GM08714 (cell line): ENCODE data around the gene LINC01488.

Experiments used
- H3K4me3 ChIP-seq: fragments of 200-500 bp; sonication (Bioruptor generic); 2 replicates; pipeline ENCODE4 v1.5.1; 2014; ENCODE audit warnings: mild to moderate bottlenecking, low read length, inconsistent platforms
- ZNF274 ChIP-seq: IDR thresholded peaks from 2 replicates; pipeline ENCODE4 v1.6.1; 2012; ENCODE audit warnings: mild to moderate bottlenecking, low read depth, low read length

Gene LINC01488

DNA sequence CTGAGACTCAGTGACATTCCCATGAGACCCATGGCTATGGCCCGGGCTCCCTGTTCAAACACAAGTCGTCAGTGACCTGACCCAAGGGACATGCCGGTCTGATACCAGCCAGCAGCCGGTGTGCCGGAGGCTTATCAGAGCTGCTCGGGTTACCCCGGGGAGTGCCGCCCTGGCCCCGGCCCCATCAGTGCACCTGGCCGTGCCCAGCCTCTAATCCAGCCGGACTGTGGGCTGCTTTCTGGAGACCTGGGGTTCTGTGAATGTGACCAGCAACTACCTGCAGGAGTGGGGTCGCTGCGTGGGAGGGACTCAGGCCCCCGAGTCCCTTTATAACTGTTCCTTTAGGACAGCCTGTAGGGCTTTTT lies 52.7 kb downstream of the LINC01488 start:
- TF ChIP-seq ZNF274: no peak
- no peak overlapping the region for H3K4me3 ChIP-seq

DNA sequence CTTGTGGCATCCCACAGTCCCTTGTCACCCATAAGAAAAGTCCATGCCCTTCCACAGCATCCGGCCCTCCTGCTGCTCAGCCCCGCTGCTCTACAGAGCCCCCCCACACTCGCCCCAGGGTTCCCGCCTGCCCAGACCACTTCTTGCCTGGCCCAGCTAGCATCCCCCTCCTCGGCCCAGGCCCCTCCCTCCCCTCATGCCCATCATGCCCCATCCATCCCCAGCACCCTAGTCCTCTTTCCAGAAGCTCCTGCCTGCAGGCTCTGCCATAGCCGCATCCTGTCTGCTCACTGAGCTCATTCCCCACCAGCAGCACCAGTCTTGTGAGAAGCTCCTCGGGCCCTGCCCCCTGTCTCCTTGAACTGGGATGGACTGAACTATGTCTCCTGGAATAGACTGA lies 54.4 kb downstream of the LINC01488 start:
- no peak overlapping the region for H3K4me3 ChIP-seq
- no peak for TF ChIP-seq ZNF274

DNA sequence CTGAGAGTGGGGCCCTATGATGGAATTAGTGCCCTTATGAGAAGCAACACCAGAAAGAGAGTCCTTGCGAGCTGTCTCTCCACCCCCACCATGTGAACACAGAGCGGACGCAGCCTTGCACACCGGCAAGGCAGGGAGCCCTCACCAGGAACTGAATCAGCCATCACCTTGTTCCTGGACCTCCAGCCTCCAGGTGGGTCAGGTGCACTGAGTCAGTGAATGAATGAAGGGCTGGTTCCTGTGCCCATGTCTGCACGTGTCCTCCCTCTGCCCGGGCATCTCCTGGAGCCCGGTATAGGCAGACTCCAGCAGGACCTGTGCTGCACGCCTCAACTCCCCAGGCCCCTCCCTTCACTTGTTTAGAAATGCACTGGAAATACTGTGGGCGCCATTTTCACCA lies 54.9 kb downstream of the LINC01488 start:
- H3K4me3 ChIP-seq: no peak overlapping the region
- TF ChIP-seq ZNF274: no peak

DNA sequence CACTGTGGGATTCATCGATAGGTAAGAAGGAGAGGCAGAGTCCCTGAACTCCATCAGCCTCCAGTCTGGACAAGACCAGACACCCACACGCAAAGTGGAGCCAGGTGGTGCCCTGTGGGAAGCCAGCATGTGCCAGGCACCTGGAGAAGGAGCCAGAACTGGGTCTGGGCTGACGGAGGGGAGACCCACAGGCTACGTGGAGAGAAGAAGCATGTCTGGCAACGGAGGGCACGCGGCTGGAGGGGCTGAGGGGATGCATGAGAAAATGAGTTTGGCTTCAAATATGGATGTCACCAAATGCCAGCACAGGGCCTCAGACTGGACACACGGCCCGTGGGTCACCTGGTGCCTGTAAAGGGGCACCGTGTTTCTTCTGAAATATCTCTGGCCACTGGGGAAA lies 55.7 kb downstream of the LINC01488 start:
- no peak for TF ChIP-seq ZNF274
- no peak overlapping the region for H3K4me3 ChIP-seq

DNA sequence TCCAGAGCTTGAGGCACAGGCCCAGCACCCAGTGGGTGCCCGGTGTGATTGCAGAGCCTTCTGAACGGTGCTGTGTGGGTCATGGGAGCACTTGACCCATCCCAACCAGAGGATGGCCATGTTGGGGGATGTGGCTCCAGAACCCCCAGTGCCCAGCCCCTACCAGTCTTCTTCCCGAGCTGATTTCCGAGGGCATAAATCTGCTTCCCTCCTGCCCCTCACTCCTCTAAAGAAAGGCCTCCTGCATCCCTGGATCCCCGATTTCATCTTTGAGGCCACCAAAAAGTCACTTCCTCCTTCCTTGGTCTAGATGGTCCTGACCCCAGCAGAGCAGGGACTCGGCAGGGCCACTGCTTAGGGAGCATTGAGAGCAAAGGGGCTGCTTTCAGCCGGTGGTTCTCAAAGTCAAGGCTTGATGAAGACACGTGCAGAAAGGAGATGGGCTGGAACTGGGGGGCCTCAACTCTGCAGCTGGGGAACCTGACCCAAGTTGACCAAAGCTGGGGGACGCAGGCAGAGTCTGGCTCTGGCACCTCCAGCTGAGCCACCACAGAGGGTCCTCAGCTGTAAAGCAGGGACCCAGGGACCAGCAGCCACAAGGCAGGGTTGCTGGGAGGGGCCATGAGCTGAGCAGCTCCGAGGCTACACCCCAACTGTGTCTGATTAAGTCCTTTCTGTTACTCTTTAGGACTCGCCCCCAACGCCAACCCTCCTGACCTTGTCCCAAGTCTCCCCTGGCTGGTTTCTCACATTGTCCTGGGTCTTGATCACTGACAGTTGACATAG lies 56.6 kb downstream of the LINC01488 start:
- H3K4me3 ChIP-seq: no peak overlapping the region
- TF ChIP-seq ZNF274: no peak

DNA sequence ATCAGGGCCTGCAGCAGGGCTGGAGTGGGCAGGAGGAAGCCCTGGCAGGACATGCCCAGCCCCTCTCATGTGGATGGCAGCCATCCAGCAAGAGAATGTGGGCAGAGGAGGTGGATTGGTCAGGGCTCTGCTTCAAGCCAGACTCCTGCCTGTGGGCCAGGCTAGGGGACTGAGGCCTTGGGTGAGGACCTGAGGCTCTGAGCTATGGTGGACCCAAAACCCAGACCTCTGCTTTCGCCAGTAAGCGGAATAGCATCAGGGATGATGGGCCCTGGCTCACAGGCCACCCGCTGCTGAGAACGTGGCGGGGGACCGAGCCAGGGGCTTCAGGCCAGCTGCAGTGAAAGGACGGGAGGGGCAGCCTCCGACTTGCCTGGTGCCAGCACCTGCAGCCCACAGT lies 57.4 kb downstream of the LINC01488 start:
- no peak for TF ChIP-seq ZNF274
- H3K4me3 ChIP-seq: no peak overlapping the region

DNA sequence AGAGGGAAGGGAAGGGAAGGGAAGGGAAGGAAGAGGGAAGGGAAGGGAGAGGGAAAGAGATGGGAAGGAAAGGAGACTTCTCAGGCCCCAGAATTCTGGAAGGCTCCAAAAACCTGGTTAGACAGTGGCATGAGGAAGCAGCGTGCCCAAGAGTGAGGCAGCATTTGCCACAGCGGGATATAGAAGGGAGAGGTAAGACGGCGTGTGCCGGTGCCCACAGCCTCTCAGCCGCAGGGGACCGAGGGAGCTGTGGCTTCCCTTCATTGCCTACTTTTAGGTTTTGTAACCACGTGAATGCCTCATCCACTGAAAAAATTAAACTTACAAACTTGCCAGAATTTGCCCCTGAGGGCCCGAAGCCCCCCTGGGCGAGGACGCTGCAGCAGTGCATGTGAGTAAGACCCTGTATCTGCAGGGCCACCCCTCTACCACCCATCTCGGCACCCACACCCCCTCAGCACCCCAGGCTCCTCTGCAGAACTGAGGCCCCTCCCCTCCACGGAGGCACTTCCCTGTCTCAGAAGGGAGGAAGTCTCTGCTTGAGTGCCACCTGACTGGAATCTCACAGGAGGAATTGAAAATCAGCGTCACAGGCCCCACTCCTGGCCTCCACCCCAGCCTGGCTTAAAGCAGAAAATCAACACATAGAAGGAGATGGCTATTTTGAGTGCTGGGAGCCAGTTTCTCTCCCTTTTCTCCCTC lies 58.1 kb downstream of the LINC01488 start:
- no peak for TF ChIP-seq ZNF274
- H3K4me3 ChIP-seq: no peak overlapping the region

DNA sequence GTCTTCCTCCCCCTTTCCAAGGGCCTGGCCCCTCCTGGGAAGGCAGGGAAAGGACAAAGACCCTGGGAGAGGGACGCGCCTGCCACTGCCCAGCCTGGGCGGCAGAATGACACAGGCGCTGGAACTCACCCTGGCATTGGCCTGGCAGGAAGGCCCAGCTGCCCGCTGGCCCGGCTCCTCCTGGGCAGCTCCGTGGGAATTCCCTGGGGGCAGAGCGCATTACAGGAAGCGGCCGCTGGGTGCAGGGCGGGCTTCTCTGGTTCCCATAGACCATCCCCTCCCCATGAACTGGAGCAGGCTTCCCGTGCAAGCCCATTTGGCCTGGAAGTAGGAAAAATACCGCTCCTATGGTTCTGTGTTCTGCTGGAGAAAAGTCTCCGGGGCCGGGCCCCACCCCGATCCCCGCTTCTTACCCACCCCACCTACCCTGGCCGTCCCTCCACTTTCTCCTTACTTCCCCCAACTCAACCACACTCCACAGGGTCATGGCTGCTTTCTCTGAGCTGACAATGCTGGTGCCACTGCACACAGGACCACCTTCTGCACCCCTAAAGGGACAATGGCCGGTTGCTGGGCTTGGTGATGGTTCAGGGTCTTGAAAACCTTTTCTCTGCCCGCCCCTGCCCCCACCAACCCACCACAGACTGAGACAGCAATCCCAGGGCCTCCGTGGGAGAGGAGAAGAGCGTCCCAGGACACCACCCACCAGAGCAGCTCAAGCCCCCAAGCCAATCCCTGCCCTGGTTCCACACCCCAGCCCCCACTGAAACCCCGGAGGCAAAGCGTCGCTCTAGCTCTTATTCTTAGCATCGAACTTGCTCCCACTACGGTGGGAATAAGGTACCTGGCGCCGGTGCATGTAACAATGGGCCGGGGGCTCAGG lies 58.9 kb downstream of the LINC01488 start:
- H3K4me3 ChIP-seq: no peak overlapping the region
- TF ChIP-seq ZNF274: no peak

DNA sequence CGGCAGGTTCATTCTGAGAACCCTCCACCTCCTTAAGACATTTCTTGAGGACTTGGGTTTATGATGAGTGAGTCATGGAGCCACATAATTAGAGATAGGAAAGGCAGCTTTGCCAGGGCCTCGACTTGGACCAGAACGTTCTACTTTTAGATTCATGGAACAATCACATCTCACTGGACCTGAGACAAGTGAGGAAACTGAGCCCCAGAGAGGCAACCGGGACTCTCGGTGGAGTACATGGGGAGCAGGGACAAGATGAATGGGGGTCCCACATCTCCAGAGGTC lies 59.5 kb downstream of the LINC01488 start:
- TF ChIP-seq ZNF274: no peak
- no peak overlapping the region for H3K4me3 ChIP-seq

DNA sequence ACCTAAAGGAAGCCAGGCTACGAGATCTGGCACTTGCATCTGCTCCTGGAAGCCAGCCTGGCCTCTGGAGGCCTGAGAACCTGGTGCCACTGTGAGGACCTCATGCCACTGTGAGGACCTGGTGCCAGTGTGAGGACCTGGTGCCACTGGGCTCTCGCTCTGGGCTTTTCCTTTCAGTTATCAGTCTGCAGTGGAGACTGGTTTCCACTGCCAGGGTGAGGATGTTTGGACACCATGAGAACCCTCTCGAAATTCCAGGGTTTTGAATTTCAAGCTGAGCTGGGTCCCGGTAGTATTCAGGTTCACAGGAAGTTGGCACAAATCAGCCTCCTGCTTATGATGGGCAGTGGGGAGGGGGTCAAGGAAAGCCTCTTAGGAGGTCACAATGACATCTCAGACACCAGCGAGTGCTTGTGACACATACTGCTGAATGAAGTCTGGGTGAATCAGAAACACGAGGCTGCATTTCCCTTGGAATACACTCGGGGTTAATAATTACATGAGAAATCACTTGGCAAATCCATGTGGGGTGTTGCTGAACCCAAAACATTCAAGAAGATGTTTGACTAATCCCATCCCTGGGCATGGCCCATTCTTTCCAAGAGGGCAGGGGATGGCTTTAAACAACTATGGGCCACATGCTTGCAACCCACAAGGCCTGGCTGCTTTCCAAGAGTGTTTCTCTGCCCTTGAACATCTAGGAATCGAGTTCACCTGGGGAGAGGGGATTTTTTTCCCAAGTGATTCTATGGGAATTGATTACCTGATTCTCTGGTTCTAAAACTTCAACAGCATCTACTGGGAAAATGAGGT lies 60.2 kb downstream of the LINC01488 start:
- TF ChIP-seq ZNF274: no peak
- no peak overlapping the region for H3K4me3 ChIP-seq

DNA sequence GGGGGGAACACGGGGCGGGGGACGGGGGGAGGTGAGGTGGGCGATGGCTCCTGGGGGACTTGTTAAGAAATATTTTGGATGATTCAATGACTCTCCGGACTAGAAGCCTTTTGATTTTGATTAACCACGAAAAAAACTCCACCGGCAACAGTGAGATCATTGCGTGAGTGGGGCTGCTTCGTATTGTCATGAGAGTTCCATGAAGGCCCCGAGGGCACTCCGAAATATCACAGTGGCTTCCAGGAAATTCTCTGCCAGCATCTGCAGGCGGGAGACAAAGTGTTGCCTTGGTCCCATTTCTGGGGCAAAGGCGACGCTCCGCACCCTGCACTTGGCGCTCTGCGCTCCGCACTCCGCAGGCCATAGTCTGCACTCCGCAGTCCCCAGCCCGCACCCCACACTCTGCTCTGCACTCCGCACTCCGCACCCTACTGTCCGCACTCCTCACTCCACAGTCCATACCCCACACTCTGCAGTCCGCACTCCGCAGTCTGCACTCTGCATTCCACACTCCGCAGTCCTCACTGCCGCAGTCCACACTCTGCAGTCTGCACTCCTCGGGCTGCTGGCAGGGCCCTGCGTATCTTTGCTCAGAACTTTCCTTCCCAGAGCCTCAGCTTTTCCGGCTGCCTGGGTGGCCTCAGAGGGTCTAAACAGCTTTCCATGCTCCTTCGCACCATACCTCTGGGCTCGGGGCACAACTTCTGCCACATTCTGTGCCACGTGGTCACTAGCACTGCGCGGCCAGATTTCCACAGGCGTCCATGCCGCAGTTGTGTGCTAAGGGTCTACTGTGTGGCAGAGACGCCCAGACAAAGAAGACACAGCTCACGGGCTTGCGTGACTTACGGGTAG lies 61.1 kb downstream of the LINC01488 start:
- H3K4me3 ChIP-seq: no peak overlapping the region
- TF ChIP-seq ZNF274: no peak
